ENCODE measurements around the gene CAMTA1.

- TF ChIP-seq ZC3H10 (CRISPR knock-in tag; IDR thresholded peaks at IDR 0.05) (no peak), ZNF565 (CRISPR knock-in tag; conservative IDR thresholded peaks at IDR 0.05; ENCODE audit: low read depth) (no peak), ESRRG (CRISPR knock-in tag; IDR thresholded peaks at IDR 0.05) (no peak), RARB (CRISPR knock-in tag; IDR thresholded peaks at IDR 0.05) (no peak), ISL1 (CRISPR knock-in tag; IDR thresholded peaks at IDR 0.05) (no peak), OSR1 (CRISPR knock-in tag; IDR thresholded peaks at IDR 0.05) (no peak), POU6F1 (CRISPR knock-in tag; IDR thresholded peaks at IDR 0.05; ENCODE audit: borderline replicate concordance, low read depth) (no peak), ZFP3 (CRISPR knock-in tag; IDR thresholded peaks at IDR 0.05) (no peak)
- TF ChIP-seq, protein P1, sequence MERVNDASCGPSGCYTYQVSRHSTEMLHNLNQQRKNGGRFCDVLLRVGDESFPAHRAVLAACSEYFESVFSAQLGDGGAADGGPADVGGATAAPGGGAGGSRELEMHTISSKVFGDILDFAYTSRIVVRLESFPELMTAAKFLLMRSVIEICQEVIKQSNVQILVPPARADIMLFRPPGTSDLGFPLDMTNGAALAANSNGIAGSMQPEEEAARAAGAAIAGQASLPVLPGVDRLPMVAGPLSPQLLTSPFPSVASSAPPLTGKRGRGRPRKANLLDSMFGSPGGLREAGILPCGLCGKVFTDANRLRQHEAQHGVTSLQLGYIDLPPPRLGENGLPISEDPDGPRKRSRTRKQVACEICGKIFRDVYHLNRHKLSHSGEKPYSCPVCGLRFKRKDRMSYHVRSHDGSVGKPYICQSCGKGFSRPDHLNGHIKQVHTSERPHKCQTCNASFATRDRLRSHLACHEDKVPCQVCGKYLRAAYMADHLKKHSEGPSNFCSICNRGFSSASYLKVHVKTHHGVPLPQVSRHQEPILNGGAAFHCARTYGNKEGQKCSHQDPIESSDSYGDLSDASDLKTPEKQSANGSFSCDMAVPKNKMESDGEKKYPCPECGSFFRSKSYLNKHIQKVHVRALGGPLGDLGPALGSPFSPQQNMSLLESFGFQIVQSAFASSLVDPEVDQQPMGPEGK (CRISPR knock-in tag; IDR thresholded peaks at IDR 0.05; ENCODE audit: borderline replicate concordance) = no peak
Measured at GRCh38 chr1:7140251-7140650, 355.0 kb downstream of the CAMTA1 start.
